ENCODE data around the gene AGBL4. TPM values are rescaled to one million over a fixed set of nuclear protein-coding genes. Genes with fewer than 3 reads are reported as not detected.

The AGBL4 gene
- total RNA-seq, 6 experiments from 2014 or later = 0.06 to 1.8 (median 0.93) TPM

DNA sequence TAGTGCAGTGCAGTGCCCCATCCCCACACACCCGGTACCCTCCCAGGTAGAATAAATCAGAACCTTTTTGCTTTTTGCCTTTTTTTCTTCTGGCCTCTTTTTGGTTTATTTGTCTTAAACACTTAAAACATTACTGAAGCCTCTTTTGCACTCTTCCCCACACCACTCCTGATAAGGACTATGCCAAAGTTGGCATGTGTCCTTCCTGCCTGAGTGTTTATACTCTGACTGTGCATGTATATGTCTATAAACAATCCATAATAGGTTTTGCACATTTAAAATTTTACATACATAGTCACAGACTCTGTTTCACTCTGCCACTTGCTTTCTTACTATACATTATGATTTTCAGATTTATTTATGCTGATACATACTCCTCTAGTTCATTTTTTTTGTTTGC is 1306.7 kb downstream of the AGBL4 start:
- TF ChIP-seq, protein P1, sequence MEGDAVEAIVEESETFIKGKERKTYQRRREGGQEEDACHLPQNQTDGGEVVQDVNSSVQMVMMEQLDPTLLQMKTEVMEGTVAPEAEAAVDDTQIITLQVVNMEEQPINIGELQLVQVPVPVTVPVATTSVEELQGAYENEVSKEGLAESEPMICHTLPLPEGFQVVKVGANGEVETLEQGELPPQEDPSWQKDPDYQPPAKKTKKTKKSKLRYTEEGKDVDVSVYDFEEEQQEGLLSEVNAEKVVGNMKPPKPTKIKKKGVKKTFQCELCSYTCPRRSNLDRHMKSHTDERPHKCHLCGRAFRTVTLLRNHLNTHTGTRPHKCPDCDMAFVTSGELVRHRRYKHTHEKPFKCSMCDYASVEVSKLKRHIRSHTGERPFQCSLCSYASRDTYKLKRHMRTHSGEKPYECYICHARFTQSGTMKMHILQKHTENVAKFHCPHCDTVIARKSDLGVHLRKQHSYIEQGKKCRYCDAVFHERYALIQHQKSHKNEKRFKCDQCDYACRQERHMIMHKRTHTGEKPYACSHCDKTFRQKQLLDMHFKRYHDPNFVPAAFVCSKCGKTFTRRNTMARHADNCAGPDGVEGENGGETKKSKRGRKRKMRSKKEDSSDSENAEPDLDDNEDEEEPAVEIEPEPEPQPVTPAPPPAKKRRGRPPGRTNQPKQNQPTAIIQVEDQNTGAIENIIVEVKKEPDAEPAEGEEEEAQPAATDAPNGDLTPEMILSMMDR (IDR thresholded peaks at IDR 0.05) = no peak
- no peak for TF ChIP-seq POLR2A (IDR thresholded peaks at IDR 0.05)
- ATAC-seq = no peak
- Histone ChIP-seq H3K27ac (no peak overlapping the region), H3K27me3 (no peaks in the 10 kb centered on the region), H3K36me3 (no peaks in the 10 kb centered on the region), H3K9me3 (no peaks in the 10 kb centered on the region), H3K4me1 (no peaks in the 10 kb centered on the region), H3K4me3 (no peak overlapping the region)
- 92% methylated on average over 1 of the region's 1 CpG for WGBS (ENCODE audit: insufficient coverage, low coverage, low lambda C conversion rate, missing lambda C conversion rate)
- intact Hi-C loops (cut with DNase I) = no loop called here
- DNase-seq = no peak

DNA sequence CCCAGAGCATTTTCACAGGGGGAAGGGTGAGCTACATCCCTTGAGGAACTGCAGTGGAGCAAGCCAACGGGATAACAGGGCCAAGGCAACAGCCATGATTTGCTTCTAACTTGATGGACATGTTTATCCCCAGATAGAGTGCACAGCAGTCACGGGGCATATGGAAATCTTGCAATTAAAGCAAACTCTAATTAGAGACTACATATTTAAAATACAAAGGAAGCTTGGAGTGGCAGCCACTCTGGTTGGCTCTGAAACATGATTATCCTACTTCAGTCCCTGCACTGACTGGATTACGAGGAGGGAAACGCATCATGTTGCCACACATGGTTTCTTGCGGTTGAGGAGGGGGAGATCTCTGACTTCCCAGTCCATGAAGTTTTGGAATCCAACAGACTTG is 1307.8 kb downstream of the AGBL4 start:
- 75% methylated on average over 5 of the region's 5 CpGs for WGBS (ENCODE audit: insufficient coverage, low coverage, low lambda C conversion rate, missing lambda C conversion rate)
- no peak for TF ChIP-seq POLR2A (IDR thresholded peaks at IDR 0.05)
- TF ChIP-seq, protein P1 (IDR thresholded peaks at IDR 0.05) = no peak
- intact Hi-C loops (cut with DNase I) = no loop called here

GRCh38 chr1:48710915-48711314 is 1312.8 kb downstream of the AGBL4 start:
- TF ChIP-seq, protein P1 (IDR thresholded peaks at IDR 0.05) = no peak
- TF ChIP-seq POLR2A (IDR thresholded peaks at IDR 0.05) = no peak
- Histone ChIP-seq H3K27me3 (no peaks in the 10 kb centered on the region), H3K36me3 (no peaks in the 10 kb centered on the region), H3K27ac (no peak overlapping the region), H3K4me3 (no peak overlapping the region), H3K9me3 (no peaks in the 10 kb centered on the region), H3K4me1 (no peaks in the 10 kb centered on the region)
- intact Hi-C loops (cut with DNase I) = no loop called here
- DNase-seq (no peak), ATAC-seq (no peak)
- 50% methylated on average over 1 of the region's 2 CpGs for WGBS (ENCODE audit: insufficient coverage, low coverage, low lambda C conversion rate, missing lambda C conversion rate)

More for the DNA sequence above, 1307.8 kb downstream of the AGBL4 start:
- no peak for DNase-seq
- Histone ChIP-seq H3K27me3 (no peaks in the 10 kb centered on the region), H3K9me3 (no peaks in the 10 kb centered on the region), H3K4me1 (no peaks in the 10 kb centered on the region), H3K4me3 (no peak overlapping the region), H3K36me3 (no peaks in the 10 kb centered on the region), H3K27ac (no peak overlapping the region)
- no peak for ATAC-seq

GRCh38 chr1:48710318-48710717 is 1313.4 kb downstream of the AGBL4 start:
- no peaks in the 10 kb centered on the region for H3K27me3 ChIP-seq
- H3K4me1 ChIP-seq = no peaks in the 10 kb centered on the region
- H3K9me3 ChIP-seq = no peaks in the 10 kb centered on the region
- intact Hi-C loops (cut with DNase I) = no loop called here
- TF ChIP-seq POLR2A (IDR thresholded peaks at IDR 0.05) = no peak
- TF ChIP-seq, protein P1 (IDR thresholded peaks at IDR 0.05) = no peak
- ATAC-seq (no peak), DNase-seq (no peak)
- 71% methylated on average over 1 of the region's 2 CpGs for WGBS (ENCODE audit: insufficient coverage, low coverage, low lambda C conversion rate, missing lambda C conversion rate)
- no peaks in the 10 kb centered on the region for H3K36me3 ChIP-seq
- no peak overlapping the region for H3K27ac ChIP-seq
- no peak overlapping the region for H3K4me3 ChIP-seq

- intact Hi-C loops (cut with DNase I) = no loop called here
- ATAC-seq = no peak
- no peaks in the 10 kb centered on the region for H3K9me3 ChIP-seq
Measured at GRCh38 chr1:48704736-48705135, 1319.0 kb downstream of the AGBL4 start.

More at GRCh38 chr1:48704736-48705135, 1319.0 kb downstream of the AGBL4 start:
- no peak for TF ChIP-seq POLR2A (IDR thresholded peaks at IDR 0.05)
- 80% methylated on average over 6 of the region's 6 CpGs for WGBS (ENCODE audit: insufficient coverage, low coverage, low lambda C conversion rate, missing lambda C conversion rate)
- Histone ChIP-seq H3K27ac (no peak overlapping the region), H3K4me1 (no peaks in the 10 kb centered on the region), H3K36me3 (no peaks in the 10 kb centered on the region), H3K4me3 (no peak overlapping the region), H3K27me3 (no peaks in the 10 kb centered on the region)
- DNase-seq = no peak
